NCI-H1105 treated with DMSO at 0.1 percent for 48 hours (cell line): ENCODE measurements around the gene MYO3B.

Experiments
- DNase-seq: peaks from one replicate; lab custom pipeline; 2025; lab: John Stamatoyannopoulos, UW

MYO3B gene

DNA sequence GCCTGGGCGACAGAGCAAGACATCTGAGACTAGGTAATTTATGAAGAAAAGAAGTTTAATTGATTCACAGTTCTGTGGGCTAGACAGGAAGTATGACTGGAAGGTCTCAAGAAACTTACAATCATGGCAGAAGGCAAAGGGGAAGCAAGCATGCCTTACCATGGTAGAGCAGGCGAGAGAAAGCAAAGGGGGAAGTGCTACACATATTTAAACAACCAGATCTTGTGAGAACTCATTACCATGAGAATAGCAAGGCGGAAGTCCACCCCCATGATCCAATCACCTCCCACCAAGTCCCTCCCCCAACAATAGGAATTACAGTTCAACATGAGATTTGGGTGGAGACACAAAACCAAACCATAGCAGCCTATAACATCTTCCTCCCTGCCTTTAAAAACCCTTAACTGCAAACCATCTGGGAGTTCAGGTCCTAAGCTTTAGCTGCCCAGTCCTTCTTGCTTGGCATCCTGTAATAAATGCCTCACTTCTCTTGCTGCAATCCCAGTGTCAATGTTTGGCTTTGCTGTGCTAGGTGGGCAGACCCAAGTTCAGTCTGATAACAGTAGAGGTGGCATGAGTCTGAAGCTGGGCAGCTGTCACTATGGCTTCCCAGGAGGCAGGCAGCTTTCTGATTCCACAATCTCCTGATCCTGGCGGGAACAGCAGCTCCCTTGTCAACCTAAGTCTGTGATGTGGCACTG is 526.0 kb downstream of the MYO3B start:
- no peak for DNase-seq
